GM21367 (cell line): ENCODE results near the gene ETS1.
A peak's percentile ranks its signal among the peaks of the same experiment; 100 is the strongest.

ENCODE experiments used
- ATAC-seq: cut with Tn5 transposase; IDR thresholded peaks from one replicate; pipeline ENCODE4 v1.9.1; 2021; ENCODE audit not compliant: unreplicated experiment

Gene ETS1

DNA sequence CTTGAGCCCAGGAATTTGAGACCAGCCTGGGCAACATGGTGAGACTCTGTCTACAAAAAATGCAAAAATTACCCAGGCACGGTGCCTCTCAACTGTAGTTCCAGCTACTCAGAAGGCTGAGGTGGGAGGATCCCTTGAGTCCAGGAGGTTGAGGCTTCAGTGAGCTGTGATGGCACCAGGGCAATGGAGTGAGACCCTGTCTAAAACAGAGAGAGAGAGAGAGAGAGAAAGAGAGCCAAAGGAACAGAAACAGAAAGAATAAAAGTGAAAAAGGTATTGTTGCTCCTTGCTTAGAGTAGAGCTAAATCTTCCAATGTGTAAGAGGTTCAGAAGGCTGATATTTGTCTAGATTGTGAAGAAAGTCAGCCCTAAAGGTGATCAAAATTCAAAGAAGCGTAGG is 8.9 kb upstream of the ETS1 start:
- ATAC-seq = peak; percentile 74

DNA sequence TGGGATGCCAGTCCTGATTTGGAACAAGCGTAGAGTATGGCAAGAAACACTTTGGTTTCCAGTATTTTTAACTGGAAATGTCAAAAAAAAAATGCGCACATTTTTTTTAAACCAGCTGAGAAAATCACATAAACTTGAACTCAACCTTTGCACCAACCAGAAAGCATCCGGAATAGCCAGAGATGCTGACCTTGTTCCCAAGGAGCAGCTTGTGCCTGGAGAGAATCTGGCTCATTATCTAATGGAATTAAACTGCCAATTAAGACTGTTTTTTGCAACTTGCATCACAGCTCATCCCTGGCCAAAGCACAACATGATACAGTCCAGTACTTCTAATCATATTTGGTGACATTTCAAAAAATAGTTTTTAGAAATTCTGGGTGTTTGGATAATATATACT is 8.4 kb upstream of the ETS1 start:
- no peak for ATAC-seq

DNA sequence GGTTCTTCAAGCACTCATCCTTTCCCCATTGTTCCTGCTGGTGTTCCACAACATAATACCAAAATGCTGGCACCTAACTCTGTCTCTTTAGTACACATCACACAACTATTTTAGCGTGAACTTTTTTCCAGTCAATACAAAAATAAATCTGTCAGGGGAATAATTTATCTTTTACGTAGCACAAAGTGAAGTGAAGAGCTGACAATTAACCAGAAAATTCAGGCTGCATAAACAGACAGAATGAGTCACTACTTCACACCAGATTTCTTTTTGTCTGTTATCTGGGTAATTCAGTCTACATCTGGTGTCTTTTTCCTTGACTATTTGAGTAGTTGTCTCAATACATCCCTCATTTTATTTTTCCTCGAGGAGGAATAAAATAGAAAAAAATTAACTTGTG is 7.9 kb upstream of the ETS1 start:
- ATAC-seq = no peak

DNA sequence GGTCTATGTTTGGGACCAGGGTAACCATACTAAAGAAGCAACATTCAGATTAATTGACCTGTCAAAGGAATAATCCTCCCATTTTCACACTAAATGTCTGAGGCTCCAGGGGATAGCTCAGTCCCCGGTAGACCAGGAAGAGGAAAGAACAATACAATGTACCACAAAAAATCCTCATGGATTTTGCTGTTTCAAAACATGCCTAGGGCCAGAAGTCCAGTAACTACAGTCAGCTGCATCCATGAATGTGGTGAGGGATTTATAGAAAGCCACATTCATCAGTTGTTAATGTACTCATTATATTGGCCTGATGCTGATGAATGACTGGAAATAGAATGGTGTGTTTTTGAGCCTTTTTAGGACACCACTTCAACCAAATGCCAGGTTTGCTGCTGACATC is 6.9 kb upstream of the ETS1 start:
- no peak for ATAC-seq

DNA sequence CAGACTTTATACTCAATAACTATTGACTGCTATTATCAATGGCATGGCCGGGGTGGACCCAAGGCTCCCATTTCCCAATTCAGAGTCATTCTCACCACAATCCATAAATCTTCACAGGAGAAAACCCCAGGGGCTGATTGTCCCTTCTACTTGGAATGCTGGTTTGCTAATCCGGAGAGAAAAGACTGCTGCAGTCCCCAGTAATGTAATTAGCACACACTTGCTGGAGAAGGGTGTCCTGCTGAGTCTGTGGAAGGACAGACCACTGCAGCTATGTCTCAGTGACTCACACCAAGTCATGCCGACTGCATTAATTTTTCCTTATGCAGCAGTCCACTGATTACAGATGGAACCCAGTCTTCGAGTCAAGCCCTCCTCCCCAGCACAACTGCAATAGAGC is 5.9 kb upstream of the ETS1 start:
- ATAC-seq = no peak

DNA sequence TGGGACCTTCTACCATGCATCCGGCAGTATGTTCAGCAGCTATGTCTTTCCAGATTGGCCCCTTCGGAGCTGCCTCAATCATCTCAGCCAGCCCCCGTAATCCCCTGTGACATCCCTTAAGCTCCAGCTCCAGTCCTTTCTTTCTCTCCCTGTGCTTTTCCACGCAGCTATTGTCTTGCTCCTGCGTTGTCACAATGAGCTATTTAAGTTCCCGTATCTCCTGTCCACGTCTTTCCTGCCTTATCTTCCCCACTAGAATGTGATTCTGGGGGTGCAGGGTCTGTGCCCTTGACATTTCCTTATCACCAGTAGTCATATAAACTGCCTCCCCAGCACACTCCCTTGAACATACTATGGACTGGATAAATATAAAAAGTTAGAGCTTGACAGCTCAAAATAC is 5.1 kb upstream of the ETS1 start:
- ATAC-seq = no peak

DNA sequence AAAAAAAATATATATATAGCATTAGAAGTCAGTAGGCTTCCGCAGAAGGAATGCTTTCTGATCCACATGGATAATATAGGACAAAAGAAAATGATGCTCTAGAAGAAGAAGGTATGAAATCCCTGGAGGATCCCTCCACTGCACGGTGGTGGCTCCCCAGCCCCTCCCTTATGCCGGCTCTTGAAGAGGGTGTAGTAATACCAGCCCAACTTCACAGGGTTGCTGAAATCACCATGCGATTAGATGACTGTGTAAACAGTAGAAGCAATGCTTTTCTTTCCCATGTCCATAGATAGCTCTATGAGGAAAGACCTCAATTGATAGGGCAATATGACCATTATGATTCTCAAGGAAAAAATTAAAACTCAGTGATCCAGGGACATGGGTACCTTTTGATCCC is 3.2 kb upstream of the ETS1 start:
- ATAC-seq = no peak

DNA sequence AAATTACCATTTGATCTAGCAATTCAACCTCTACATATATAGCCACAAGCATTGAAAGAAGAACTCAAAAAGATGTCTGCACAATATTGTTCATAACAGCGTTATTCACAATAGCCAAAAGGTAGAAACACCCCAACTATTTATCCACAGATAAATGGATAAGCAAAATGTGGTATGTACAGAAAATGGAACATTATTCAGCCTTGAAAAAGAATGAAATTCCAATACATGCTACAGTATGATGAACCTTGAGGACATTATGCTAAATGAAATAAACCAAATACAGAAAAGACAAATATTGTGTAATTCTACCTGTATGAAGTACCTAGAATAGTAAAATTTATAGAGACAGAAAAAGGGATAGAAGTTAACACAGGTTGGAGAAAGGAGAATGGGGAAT is 2.6 kb upstream of the ETS1 start:
- no peak for ATAC-seq

DNA sequence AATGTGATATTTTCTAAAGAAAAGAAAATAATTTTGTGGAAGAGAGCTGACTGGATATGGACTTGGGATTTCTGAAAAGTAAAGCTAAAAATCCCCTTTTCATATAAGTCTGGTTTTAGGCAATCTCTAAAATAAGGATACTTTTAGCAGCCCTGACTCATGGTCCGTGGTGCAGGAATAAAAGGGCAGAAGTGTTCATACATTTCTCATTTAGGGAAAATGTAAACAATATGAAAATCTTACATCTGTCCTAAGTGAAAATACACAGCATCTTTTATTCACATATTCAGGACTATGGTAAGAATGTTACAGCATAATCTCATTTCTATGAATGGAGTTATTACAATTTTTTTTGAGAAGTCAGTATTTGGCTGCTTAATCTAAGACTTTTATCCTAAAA is 735 bp upstream of the ETS1 start:
- ATAC-seq = no peak

DNA sequence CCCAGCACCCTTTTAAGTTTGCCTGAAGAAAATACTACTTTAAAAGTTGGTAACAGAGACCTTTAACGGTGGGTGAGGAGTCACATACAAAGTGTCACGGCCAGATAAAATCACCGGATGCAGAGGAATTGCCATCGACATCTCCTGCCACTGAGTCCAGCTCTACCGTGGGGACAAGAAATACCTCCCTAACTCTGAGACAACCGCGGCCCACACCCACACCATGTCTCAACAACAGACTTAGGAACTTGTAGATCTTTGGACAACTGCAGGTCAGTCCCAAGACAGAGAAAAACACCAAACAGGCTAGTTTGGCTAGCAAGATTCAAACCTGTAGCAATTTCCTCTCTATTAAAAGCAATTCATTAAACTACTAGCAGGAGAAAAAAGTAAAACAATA is 669 bp downstream of the ETS1 start:
- ATAC-seq = no peak

DNA sequence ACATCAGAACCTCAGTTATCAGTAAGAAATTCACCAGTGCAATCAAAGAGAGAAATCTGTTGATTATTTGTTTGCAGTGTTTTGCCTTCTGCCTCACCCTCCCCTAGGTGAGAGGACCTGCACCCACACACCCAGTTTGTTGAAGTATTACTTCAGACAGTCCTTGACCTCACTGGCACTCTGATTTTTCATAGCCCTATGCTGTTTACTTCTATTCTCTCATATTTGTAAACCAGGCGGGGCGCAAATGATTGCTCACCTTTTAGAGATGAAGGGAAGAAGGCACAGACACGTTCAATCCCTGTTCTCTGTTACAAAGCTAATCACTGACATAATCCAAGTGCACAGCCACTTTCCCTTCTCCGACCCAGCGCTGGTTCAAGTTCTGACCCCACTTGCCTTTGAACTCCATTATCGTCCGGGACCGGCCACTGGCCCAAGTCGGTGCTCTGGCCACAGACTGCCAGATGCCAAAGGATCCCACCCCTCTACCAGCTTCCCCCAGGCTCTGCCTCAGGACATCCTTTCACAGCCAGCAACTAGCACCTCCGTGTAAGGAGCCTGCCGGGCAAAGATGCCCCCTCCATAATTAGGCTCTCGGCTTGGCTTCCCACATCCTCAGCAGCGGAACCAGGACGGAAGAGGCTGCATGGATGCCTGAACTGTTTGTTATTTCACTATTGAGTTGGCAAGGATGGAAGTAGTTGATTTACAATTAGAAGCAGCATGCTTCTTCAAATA is 1.7 kb downstream of the ETS1 start:
- ATAC-seq = no peak

DNA sequence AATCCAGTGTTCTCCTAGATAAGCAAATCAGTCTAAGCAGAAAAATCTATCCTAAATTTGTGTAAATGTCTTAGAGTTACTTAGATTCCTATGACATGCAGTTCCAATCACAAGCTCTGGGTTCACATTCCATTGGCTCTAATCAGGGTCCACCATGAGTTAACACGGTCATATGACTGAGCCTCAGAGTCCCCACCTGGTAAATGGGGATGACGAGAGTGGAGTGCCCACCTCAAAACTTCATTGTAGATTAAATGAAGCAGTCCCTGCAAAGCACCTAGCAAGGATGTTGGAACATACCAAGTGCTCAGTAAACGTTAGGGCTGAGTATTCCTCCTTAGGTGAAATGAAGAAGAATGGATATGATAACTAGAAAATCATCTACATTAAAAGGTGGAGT is 3.1 kb downstream of the ETS1 start:
- ATAC-seq = no peak

DNA sequence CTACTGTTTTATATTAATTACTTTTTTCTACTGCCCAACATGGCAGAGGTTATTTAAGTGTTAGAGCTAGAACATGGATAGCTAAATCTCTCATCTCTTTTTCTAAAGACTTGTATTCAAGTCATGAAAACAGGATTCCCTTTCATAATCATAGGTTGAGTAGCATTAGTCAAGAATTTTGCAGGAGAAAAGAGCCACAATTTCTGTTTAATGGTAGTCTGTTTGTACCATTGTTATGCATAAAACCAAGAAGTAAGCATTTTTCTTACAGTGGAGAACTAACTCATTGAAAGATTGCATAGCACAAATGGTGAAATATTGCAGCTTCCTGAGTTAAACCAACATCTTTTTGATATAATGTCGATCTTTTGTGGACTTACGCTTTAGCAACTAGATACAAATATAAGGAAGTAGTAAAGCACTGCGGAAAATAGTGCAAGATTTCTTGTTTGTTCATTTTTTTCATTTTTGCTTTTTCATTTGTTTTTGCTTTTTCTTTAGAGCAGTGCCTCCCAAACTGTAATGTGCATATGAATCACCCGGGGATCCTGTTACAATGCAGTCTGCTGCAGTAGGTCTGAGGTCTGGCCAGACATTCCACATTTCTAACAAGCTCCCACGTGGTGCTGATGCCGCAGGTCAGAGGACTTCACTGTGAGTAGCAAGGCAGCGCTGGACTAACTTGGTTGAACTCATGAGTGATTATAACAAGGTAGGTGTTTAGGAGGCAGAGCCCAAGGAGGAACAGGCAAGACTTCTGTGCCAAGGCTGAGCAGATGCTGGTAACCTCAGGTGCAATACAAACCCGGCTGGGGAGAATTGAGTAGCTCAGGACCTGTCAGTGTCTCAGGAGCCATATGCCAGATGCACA is 4.6 kb downstream of the ETS1 start:
- no peak for ATAC-seq

DNA sequence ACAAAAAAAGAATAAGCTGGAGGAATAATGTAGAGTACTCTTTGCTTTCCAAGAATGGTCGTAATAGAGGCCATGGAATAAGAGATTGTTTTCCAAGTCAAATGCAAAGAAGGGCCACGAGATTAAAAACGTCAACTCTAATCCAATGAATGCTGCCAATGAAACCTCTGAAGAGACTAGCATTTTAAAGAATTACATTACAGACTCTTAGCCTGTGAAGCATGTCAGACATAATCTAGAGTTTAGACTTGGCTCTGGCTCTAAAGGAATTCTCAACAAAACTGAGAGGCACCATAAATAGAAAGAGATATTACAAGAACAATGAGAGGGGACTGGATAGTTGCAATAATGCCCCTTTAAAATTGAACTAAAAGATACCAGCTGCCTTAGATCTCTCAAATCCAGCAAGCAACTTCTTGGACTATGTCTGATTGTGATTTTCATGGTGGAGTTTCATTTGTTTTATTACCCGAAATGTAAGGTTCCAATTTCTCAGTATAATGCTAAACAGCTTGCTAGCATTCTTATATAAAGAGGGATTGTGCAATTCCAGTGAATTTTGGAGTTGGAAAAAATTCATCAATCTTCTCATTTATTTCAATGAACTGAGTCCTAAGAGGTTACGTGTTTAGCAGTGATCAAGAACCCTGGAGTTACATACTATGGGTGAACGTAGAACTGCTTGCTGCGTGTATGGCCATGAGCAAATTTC is 5.6 kb downstream of the ETS1 start:
- no peak for ATAC-seq

DNA sequence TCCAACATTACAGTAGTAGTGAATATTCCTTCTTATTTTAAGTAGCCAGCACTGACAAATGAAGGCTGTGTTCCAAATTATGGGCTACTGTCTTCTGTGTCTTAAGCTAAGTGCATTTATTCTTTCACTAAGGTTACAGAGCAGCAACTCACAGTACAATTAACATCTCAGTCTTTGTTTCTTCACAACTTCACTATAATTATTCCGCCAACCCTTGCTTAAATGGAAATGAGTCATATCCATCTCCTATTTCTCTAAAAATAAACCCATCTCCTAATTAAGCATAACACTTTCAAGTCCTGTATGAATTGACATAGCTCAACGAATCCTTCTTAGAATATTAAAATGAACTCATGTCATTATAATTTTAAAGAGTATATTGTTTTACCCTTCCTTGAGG is 6.7 kb downstream of the ETS1 start:
- no peak for ATAC-seq

DNA sequence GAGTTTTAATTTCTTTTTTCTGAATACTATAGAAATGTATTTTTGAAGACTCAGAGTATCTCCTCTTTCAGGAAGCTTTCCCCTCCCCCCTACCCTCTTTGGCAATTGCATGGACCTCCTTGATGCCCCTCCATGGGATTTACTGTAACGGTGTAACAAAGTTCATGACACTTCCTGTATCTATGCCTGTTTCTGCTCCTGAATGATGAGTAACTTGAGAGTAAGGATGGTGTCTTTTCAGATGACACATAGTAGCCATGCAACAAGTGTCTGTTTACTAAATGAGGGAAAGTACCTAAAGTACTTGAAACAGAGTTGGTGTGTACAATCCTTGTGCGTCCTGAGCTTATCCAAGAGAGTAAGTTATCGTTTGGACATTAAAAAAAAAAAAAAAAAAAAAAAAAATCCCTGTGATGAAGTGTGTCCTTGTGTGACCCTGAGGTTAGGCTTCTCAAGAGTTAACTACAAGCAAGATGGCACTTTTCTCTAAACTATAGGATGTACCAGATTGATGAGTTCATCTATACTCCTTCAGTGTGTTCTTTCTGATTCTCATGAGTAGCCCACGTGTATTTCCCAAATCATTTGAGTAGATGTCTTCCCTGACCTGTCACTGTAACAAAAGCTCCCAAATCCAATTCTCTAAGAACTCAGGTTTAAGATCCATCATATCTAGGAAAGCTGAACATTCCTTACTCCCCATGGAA is 7.4 kb downstream of the ETS1 start:
- peak; percentile 64 for ATAC-seq

DNA sequence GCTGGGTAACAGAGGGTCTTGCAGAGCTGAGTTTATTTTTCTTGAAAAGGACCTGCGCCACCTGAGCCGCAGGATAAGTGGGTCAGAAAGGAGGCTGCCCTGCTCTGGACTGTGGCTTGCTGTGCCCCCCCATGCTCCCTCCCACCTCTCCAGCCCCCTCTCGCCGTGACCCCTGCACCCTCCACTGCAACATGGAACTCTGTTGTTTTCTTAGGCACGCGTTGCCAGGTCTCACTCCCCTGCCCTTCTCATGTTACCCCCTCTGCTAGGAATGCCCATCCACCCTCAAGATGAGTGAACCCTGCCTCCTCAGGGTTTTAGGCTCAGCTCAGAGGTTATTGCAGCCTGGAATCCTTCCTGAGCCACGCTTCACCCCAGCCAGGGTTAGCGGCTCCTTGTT is 10.8 kb downstream of the ETS1 start:
- ATAC-seq = no peak

DNA sequence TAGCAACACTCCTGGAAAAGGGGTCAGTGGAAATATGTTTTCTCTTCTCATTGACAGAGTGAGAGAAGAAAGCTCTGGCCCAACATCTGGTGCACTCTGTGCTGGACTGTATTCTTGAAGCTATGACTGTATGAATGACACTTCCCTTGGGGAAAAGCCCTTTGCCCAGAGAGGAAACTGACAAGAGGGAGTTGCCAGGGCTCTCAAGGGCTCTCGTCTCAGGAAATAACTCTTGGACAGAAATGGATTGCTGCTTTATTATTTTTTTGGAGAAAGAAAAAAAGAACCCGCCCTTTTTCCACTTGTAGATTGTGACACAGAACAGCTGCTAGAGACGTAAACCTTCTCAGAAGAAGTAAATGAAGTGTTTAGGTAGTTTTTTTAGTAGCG is 11.4 kb downstream of the ETS1 start:
- no peak for ATAC-seq

DNA sequence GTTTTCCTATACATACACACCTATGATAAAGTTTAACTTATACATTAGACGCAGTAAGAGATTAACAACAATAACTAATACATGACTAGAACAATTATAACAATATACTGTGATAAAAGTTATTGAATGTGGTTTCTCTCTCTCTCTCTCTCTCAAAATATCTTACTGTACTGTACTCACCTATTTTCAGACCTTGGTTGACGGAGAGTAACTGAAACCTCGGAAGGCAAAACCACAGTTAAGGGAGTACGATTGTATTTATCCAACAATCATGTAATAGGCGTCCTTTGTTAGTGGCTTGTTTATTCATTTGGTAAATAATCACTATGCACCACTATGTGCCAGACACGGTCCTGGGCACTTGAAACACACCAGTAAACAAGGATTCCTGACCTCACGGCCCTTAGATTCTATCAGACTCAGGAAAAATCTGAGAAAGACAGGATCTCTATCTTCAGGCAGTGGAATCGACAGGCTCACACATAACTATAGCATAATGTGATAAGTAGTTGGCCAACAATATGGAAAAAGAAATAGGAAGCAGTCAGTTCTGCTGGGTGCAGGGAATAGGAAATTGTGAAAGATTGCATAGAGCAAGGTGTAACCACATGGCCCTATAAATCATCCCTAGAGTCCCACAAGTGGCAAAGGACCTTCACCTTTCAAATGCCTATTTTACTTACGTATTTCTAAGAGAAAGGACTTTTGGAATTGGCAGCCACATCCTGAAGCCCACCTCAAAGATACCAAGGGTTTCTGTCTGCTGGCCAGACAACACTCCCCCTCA is 12.0 kb downstream of the ETS1 start:
- no peak for ATAC-seq

DNA sequence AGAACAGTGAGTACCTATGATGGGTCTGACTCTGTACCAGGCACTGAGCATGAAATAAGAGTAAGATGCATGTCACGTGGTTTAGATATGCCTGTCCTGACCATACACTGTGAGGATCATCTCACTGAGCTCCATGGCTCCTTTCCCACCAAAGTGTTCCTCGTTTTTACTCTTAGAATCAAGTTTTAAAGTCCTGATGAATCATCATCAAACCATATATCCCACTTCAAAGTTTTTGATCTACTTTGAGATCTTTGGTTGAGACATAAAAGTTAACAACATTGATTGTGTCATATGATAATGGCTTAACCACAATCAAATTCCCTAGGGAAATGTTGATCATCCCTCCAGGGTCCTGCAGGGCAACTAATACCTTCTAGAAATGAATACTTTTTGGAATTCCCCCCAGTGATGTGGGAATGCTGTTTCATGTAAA is 12.8 kb downstream of the ETS1 start:
- ATAC-seq = no peak

DNA sequence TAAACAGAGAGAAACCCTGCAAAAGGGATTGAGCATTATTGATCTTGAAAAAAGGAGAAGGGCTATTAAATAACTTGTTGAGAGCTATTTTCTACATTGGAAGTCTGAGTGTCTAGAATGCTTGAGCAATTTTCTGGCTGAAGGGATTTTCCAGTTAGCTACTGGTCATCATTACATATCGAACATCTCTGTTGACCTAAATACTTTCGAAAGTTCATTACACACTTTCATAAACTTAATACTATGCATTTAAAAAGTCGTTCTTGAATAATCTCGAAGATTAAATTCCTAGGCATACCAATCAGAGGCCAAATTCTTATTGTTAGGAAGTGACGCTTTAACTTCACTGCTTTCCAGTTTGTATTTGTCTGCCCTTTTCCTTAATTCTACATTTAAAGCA is 13.7 kb downstream of the ETS1 start:
- ATAC-seq = no peak
